ENCODE data around the gene WDR55. TPM values are rescaled to one million over a fixed set of nuclear protein-coding genes. Genes with fewer than 3 reads are reported as not detected.
"Not testable (repeated sequence)": the region's sequence is repeated elsewhere in the genome, so short reads cannot be mapped to it uniquely, and the experiment has no call there.

The WDR55 gene, protein sequence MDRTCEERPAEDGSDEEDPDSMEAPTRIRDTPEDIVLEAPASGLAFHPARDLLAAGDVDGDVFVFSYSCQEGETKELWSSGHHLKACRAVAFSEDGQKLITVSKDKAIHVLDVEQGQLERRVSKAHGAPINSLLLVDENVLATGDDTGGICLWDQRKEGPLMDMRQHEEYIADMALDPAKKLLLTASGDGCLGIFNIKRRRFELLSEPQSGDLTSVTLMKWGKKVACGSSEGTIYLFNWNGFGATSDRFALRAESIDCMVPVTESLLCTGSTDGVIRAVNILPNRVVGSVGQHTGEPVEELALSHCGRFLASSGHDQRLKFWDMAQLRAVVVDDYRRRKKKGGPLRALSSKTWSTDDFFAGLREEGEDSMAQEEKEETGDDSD
- 24.9 to 26.8 TPM (median 26.0 TPM) in 3 replicates for total RNA-seq

DNA sequence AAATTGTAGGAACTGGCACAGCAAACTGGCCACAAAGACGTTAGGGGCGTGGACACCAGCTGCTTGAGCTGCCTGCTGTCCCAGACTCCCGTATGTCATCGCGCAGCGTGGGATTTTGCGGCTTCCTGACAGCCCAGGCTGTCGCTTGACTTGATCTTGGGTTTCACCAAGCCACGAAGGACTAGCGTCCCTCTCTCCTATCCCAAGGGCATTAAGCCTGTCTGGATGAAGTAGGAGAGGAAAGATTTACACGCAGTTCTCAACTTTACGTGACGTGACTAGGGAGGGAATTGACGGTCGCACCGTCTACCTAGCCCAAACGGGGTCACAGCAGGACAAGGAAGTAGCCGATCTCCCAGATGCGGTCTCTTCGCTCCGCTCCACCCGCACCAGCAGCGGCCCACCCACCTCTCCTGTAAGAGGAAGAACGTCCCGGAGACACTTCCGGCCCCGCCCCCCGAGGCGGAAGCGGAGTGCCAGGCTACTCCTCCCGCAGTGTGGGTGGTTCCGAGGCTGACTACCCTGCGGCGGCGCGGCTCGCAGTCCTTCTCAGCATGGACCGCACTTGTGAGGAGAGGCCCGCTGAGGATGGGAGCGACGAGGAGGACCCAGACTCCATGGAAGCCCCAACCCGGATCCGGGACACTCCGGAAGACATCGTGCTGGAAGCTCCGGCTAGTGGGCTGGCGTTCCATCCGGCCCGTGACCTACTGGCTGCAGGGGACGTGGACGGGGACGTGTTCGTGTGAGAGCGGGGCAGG lies at the start of gene WDR55:
TSS of gene WDR55 (plus strand) at position 546 of the 761 bp plus-strand sequence. CDS start at position 555, 9 bp downstream.
- TF ChIP-seq, protein P1, sequence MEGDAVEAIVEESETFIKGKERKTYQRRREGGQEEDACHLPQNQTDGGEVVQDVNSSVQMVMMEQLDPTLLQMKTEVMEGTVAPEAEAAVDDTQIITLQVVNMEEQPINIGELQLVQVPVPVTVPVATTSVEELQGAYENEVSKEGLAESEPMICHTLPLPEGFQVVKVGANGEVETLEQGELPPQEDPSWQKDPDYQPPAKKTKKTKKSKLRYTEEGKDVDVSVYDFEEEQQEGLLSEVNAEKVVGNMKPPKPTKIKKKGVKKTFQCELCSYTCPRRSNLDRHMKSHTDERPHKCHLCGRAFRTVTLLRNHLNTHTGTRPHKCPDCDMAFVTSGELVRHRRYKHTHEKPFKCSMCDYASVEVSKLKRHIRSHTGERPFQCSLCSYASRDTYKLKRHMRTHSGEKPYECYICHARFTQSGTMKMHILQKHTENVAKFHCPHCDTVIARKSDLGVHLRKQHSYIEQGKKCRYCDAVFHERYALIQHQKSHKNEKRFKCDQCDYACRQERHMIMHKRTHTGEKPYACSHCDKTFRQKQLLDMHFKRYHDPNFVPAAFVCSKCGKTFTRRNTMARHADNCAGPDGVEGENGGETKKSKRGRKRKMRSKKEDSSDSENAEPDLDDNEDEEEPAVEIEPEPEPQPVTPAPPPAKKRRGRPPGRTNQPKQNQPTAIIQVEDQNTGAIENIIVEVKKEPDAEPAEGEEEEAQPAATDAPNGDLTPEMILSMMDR (IDR thresholded peaks at IDR 0.05; ENCODE audit: unreplicated experiment), result no peak
- Mint-ChIP-seq H3K4me3 (peak within 1 kb of the TSS; percentile 99), H3K9me3 (no peaks in the 10 kb centered on the region), H3K27me3 (ENCODE audit: low read depth) (no peaks in the 10 kb centered on the region), H3K36me3 (peaks cover 41% of the 10 kb centered on the region), H3K27ac (peak within 1 kb of the TSS; percentile 97), H3K4me1 (peaks cover 16% of the 10 kb centered on the region)
- peak; percentile 88 to 94 for DNase-seq (ENCODE audit: low spot score in 2 of 2, unreplicated experiment in 2 of 2)

DNA sequence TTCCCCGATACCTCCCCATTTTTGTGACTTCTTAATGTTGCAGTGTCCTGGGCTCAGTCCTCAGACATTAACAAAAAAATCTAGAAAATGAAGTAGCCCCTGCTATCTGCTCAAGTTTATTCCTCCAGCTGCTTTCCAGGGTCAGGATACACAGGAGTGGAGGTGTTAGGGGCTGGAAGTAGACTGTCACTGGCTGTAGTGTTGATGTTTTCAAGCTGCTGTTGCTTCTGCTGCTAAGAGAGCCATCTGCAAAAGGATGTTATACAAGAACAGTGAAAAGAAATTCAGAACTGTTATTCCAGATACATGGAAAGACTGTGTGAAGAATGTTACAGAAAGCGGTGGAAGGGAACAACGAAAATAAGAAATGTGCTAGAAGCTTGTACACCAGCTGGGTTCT lies 42.4 kb upstream of the WDR55 start:
- Mint-ChIP-seq H3K27me3 (ENCODE audit: low read depth) (peaks cover 20% of the 10 kb centered on the region), H3K27ac (no peak overlapping the region), H3K9me3 (peaks cover 31% of the 10 kb centered on the region), H3K4me3 (no peak overlapping the region), H3K36me3 (no peaks in the 10 kb centered on the region), H3K4me1 (no peaks in the 10 kb centered on the region)
- DNase-seq (ENCODE audit: low spot score in 2 of 2, unreplicated experiment in 2 of 2), result no peak
- TF ChIP-seq, protein P1 (IDR thresholded peaks at IDR 0.05; ENCODE audit: unreplicated experiment), result no peak

DNA sequence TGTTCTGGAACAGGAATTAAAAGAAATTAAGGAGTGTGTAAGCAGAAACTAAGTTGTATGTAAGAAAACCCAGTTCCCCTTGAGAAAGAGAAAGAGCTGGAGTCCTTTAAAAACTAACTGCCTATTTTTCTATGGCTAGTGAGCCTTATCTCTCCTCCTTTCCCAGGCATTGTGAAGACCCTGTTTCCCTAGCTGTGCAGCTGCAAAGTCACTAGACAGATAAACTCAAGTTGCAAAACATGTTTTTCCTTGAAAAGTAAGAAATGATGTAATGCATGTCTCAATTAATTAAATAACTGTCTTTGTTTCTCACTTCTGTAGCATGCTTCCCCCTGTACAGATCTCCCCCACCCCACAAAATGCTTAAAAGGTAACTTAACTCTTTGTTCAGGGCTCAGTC lies 41.6 kb upstream of the WDR55 start:
- H3K27ac Mint-ChIP-seq; DNase-seq (ENCODE audit: low spot score in 2 of 2, unreplicated experiment in 2 of 2); H3K4me1 Mint-ChIP-seq; H3K36me3 Mint-ChIP-seq; H3K4me3 Mint-ChIP-seq: not testable (repeated sequence)
- Mint-ChIP-seq H3K9me3 (peaks cover 37% of the 10 kb centered on the region), H3K27me3 (ENCODE audit: low read depth) (peaks cover 17% of the 10 kb centered on the region)

DNA sequence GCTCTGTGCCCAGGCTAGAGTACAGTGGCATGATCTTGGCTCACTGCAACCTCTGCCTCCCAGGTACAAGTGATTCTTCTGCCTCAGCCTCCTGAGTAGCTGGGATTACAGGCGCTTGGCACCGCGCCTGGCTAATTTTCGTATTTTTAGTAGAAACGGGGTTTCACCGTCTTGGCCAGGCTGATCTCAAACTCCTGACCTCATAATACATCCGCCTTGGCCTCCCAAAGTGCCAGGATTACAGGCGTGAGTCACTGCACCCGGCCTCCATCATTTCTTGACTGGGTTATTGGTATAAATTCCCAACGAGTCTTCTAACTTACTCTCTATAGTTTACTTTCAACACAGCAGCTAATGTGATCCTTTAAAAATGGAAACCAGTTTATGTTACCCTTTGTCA lies 39.8 kb upstream of the WDR55 start:
- H3K4me1 Mint-ChIP-seq; H3K36me3 Mint-ChIP-seq; DNase-seq (ENCODE audit: low spot score in 2 of 2, unreplicated experiment in 2 of 2); H3K27me3 Mint-ChIP-seq (ENCODE audit: low read depth); H3K4me3 Mint-ChIP-seq; H3K27ac Mint-ChIP-seq: not testable (repeated sequence)
- H3K9me3 Mint-ChIP-seq, result peaks cover 32% of the 10 kb centered on the region

DNA sequence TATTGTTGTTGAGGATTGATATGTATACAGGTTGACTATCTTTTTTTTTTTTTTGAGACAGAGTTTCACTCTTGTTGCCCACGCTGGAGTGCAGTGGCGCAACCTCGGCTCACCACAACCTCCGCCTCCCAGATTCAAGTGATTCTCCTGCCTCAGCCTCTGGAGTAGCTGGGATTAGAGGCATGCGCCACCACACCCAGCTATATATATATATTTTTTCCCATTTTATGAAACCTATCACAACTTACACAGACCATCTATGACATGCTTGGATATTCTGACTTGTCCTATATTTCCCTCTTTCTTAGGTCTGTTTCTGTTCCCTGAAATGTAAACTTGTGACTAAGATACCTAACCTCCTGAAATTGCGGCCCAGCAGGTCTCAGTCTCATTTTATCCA lies 36.7 kb upstream of the WDR55 start:
- Mint-ChIP-seq H3K36me3 (peaks cover 3% of the 10 kb centered on the region), H3K4me1 (no peaks in the 10 kb centered on the region), H3K27me3 (ENCODE audit: low read depth) (no peaks in the 10 kb centered on the region), H3K9me3 (peaks cover 25% of the 10 kb centered on the region), H3K4me3 (no peak overlapping the region), H3K27ac (no peak overlapping the region)
- DNase-seq (ENCODE audit: low spot score in 2 of 2, unreplicated experiment in 2 of 2), result no peak
- TF ChIP-seq, protein P1 (IDR thresholded peaks at IDR 0.05; ENCODE audit: unreplicated experiment), result no peak

DNA sequence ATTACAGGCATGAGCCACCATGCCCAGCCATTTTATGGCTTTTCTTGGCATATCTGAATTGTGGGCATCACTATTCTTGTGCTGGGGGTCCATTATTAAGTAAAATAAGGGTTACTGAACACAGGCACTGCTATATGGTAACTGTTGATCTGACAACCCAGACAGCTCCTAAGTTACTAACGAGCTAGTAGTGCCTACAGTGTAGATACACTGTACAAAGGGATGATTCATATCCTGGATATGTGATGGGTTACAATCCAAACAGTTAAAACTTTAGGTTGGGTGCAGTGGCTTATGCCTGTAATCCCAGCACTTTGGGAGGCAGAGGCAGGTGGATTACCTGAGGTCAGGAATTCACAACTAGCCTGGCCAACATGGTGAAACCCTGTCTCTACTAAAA lies 36.0 kb upstream of the WDR55 start:
- peaks cover 25% of the 10 kb centered on the region for H3K9me3 Mint-ChIP-seq
- no peaks in the 10 kb centered on the region for H3K4me1 Mint-ChIP-seq
- TF ChIP-seq, protein P1 (IDR thresholded peaks at IDR 0.05; ENCODE audit: unreplicated experiment), result no peak
- no peaks in the 10 kb centered on the region for H3K27me3 Mint-ChIP-seq (ENCODE audit: low read depth)
- no peak for DNase-seq (ENCODE audit: low spot score in 2 of 2, unreplicated experiment in 2 of 2)
- no peak overlapping the region for H3K4me3 Mint-ChIP-seq
- H3K27ac Mint-ChIP-seq, result no peak overlapping the region
- peaks cover 3% of the 10 kb centered on the region for H3K36me3 Mint-ChIP-seq
